Neural progenitor cell (in vitro differentiated cells): Measurements from ENCODE around the gene EXPH5. TPM values are rescaled to one million over a fixed set of nuclear protein-coding genes. Genes with fewer than 3 reads are reported as not detected.

Source experiments
- DNase-seq: peaks from one replicate; pipeline ENCODE4 v3.0.0-alpha.2; 2016; ENCODE audit warnings: low spot score
- H2AFZ ChIP-seq: fragments of 200-600 bp; sonication (generic); replicated peaks from 2 replicates; pipeline ENCODE4 v1.6.1; 2016; ENCODE audit warnings: antibody characterized with exemption
- H3F3A ChIP-seq: fragments of 200-600 bp; sonication (generic); 2 replicates; pipeline ENCODE4 v1.6.1; 2016; ENCODE audit warnings: antibody characterized with exemption, low read depth
- H3K27ac ChIP-seq: fragments of 200-600 bp; sonication (generic); 2 replicates; pipeline ENCODE4 v1.5.1; 2016; ENCODE audit warnings: mild to moderate bottlenecking
- H3K27me3 ChIP-seq: fragments of 200-600 bp; sonication (generic); 2 replicates; pipeline ENCODE4 v1.6.1; 2016; ENCODE audit warnings: mild to moderate bottlenecking, moderate library complexity
- H3K36me3 ChIP-seq: fragments of 200-600 bp; sonication (generic); 2 replicates; pipeline ENCODE4 v1.5.1; 2016
- H3K4me1 ChIP-seq: fragments of 200-600 bp; sonication (generic); 2 replicates; pipeline ENCODE4 v1.6.1; 2016; ENCODE audit warnings: mixed run types
- H3K4me2 ChIP-seq: fragments of 200-600 bp; sonication (generic); 2 replicates; pipeline ENCODE4 v1.6.1; 2016
- H3K4me3 ChIP-seq: fragments of 200-600 bp; sonication (generic); 2 replicates; pipeline ENCODE4 v1.5.1; 2016
- H3K79me2 ChIP-seq: fragments of 200-600 bp; sonication (generic); 2 replicates; pipeline ENCODE4 v1.6.1; 2016; ENCODE audit warnings: low read depth
- H3K9ac ChIP-seq: fragments of 200-600 bp; sonication (generic); 2 replicates; pipeline ENCODE4 v1.6.1; 2016
- H3K9me3 ChIP-seq: fragments of 200-600 bp; sonication (generic); 2 replicates; pipeline ENCODE4 v1.5.1; 2016; ENCODE audit warnings: low read depth
- H4K20me1 ChIP-seq: fragments of 200-600 bp; sonication (generic); 2 replicates; pipeline ENCODE4 v1.6.1; 2016; ENCODE audit warnings: low read depth
- H3K27ac Mint-ChIP-seq: 3 replicates; pipeline ENCODE4 v1.8.0; 2021; ENCODE audit warnings: mixed read lengths
- H3K27me3 Mint-ChIP-seq: 2 replicates; pipeline ENCODE4 v1.8.0; 2022; ENCODE audit warnings: low read depth, mild to moderate bottlenecking, inconsistent platforms, moderate library complexity, mixed read lengths; ENCODE audit not compliant: insufficient read depth
- H3K36me3 Mint-ChIP-seq: 3 replicates; pipeline ENCODE4 v1.8.0; 2021; ENCODE audit warnings: mixed read lengths
- H3K4me1 Mint-ChIP-seq: 3 replicates; pipeline ENCODE4 v1.8.0; 2021; ENCODE audit warnings: mixed read lengths
- H3K4me3 Mint-ChIP-seq: 3 replicates; pipeline ENCODE4 v1.8.0; 2021; ENCODE audit warnings: mild to moderate bottlenecking, moderate library complexity, mixed read lengths
- H3K9me3 Mint-ChIP-seq: 3 replicates; pipeline ENCODE4 v1.8.0; 2020; ENCODE audit warnings: mixed read lengths
- CTCF ChIP-seq: fragments of 200-600 bp; sonication (generic); IDR thresholded peaks from 2 replicates; pipeline ENCODE4 v1.5.1; 2017; ENCODE audit warnings: antibody characterized with exemption, mild to moderate bottlenecking
- EZH2 ChIP-seq: fragments of 200-600 bp; sonication (generic); IDR thresholded peaks from 2 replicates; pipeline ENCODE4 v1.6.1; 2017; ENCODE audit warnings: antibody characterized with exemption, mild to moderate bottlenecking, moderate library complexity
- EZH2phosphoT487 ChIP-seq: fragments of 200-600 bp; sonication (generic); IDR thresholded peaks from 2 replicates; pipeline ENCODE4 v1.6.1; 2017; ENCODE audit warnings: antibody characterized with exemption
- total RNA-seq: library from RNA; depleted of rRNA; stranded (reverse); fragments of >200 nt; gene quantifications from 2 replicates; pipeline ENCODE4 v1.2.3, GENCODE V29; 2015; ENCODE audit warnings: low replicate concordance

EXPH5 gene
- total RNA-seq, 1 donor from 2014 or later: 1.4 TPM

DNA sequence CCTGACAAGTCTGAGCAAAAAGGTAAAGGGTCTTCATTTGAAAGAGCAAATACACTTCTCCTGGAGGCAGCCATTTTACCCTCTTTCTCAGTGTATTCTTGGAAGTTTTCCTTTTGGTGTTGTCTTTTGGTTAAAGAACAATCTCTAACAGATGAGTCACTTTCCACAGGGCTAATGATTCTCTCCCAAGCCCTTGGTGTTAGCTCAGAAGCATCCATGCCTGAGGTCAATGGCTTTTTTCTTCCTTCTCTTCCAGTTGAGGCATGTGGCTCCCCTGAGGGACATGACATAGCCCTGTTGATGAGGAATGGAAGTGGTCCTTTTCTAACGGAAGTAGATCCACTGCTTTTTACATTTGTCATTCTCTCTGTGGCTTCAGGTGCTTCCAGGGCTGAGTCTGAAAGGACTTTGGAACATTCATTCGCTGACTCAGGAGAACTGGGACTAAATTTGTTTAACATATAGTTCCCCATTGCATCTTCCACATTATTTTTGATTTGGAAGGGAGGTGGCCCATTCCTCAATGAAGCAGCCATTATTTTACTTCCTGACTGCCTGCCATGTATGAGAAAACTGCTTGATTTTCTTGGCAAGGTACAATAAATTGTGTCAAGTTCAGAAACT is 81.6 kb downstream of the EXPH5 start:
- no peak overlapping the region for H3K27ac ChIP-seq
- TF ChIP-seq CTCF: no peak
- no peak for TF ChIP-seq EZH2
- no peak for TF ChIP-seq EZH2phosphoT487
- peaks cover 4% of the 10 kb centered on the region for H3K36me3 Mint-ChIP-seq
- no peak overlapping the region for H3K4me3 ChIP-seq
- H4K20me1 ChIP-seq: no peaks in the 10 kb centered on the region
- peaks cover 3% of the 10 kb centered on the region for H3K9me3 Mint-ChIP-seq
- no peaks in the 10 kb centered on the region for H3K4me1 Mint-ChIP-seq
- no peaks in the 10 kb centered on the region for H3K27me3 ChIP-seq
- no peak overlapping the region for H3K4me3 Mint-ChIP-seq
- H3K9ac ChIP-seq: no peak overlapping the region
- H3K27me3 Mint-ChIP-seq: peaks cover 3% of the 10 kb centered on the region
- no peaks in the 10 kb centered on the region for H3K9me3 ChIP-seq
- DNase-seq: no peak
- H3K4me2 ChIP-seq: no peak overlapping the region
- no peaks in the 10 kb centered on the region for H3K79me2 ChIP-seq
- H3K36me3 ChIP-seq: no peaks in the 10 kb centered on the region
- no peak overlapping the region for H3K27ac Mint-ChIP-seq
- H3K4me1 ChIP-seq: no peaks in the 10 kb centered on the region
- H3F3A ChIP-seq: no peaks in the 10 kb centered on the region
- no peak overlapping the region for H2AFZ ChIP-seq

GRCh38 chr11:108508653-108509593 is 84.6 kb downstream of the EXPH5 start:
- no peak for TF ChIP-seq CTCF
- no peak for TF ChIP-seq EZH2phosphoT487
- no peak for TF ChIP-seq EZH2
- H3K36me3 Mint-ChIP-seq: peaks cover 1% of the 10 kb centered on the region
- no peak for DNase-seq
- Histone ChIP-seq H3K9me3 (no peaks in the 10 kb centered on the region), H3F3A (no peaks in the 10 kb centered on the region), H3K9ac (no peak overlapping the region), H3K36me3 (no peaks in the 10 kb centered on the region), H4K20me1 (no peaks in the 10 kb centered on the region), H3K27ac (no peak overlapping the region), H3K79me2 (no peaks in the 10 kb centered on the region), H3K4me1 (no peaks in the 10 kb centered on the region), H2AFZ (no peak overlapping the region), H3K4me3 (no peak overlapping the region), H3K4me2 (no peak overlapping the region), H3K27me3 (no peaks in the 10 kb centered on the region)
- peaks cover 3% of the 10 kb centered on the region for H3K27me3 Mint-ChIP-seq
- H3K4me1 Mint-ChIP-seq: no peaks in the 10 kb centered on the region
- no peak overlapping the region for H3K4me3 Mint-ChIP-seq
- peaks cover 3% of the 10 kb centered on the region for H3K9me3 Mint-ChIP-seq
- no peak overlapping the region for H3K27ac Mint-ChIP-seq

DNA sequence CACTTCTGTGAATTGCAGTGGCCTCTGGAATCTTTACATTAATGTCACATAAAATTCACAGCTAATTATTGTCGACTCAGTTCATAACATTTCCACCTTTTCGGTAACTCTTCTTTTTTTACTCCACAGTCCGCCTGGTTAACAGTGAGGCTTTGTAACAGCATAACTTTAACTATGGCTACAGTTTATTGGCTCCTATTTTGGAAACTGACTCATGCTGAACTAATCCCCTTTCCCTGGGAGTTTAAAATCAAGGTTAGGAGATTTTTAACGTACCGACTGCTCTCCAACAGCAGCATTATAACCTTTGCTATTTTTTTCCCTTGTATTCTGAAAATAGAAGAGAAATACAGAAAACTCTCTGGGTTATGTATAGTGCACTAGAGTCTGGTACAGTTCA is 92.2 kb downstream of the EXPH5 start:
- Mint-ChIP-seq H3K36me3 (no peaks in the 10 kb centered on the region), H3K4me1 (peaks cover 17% of the 10 kb centered on the region), H3K27me3 (no peaks in the 10 kb centered on the region), H3K4me3 (no peak overlapping the region), H3K27ac (no peak overlapping the region), H3K9me3 (no peaks in the 10 kb centered on the region)
- Histone ChIP-seq H3K9ac (no peak overlapping the region), H3K4me3 (no peak overlapping the region), H3F3A (peaks cover 17% of the 10 kb centered on the region), H3K4me2 (no peak overlapping the region), H3K79me2 (no peaks in the 10 kb centered on the region), H3K9me3 (no peaks in the 10 kb centered on the region), H3K4me1 (peaks cover 12% of the 10 kb centered on the region), H3K27me3 (peaks cover 11% of the 10 kb centered on the region), H3K27ac (no peak overlapping the region), H3K36me3 (no peaks in the 10 kb centered on the region), H4K20me1 (no peaks in the 10 kb centered on the region), H2AFZ (no peak overlapping the region)
- no peak for DNase-seq
- no peak for TF ChIP-seq EZH2phosphoT487
